GM12891 (cell line): ENCODE results near the gene CTNNA3.

Source experiments
- PAX5 ChIP-seq: IDR thresholded peaks from 2 replicates; pipeline ENCODE4 v1.6.1; 2011; ENCODE audit warnings: low read length, moderate library complexity, mild to moderate bottlenecking; ENCODE audit not compliant: insufficient read depth, severe bottlenecking
- POLR2A ChIP-seq: IDR thresholded peaks from 2 replicates; pipeline ENCODE4 v1.6.1; 2011; ENCODE audit warnings: low read depth, low read length, control low read depth
- SPI1 ChIP-seq: IDR thresholded peaks from 2 replicates; pipeline ENCODE4 v1.6.1; 2011; ENCODE audit warnings: low read depth, low read length, control low read depth

DNA sequence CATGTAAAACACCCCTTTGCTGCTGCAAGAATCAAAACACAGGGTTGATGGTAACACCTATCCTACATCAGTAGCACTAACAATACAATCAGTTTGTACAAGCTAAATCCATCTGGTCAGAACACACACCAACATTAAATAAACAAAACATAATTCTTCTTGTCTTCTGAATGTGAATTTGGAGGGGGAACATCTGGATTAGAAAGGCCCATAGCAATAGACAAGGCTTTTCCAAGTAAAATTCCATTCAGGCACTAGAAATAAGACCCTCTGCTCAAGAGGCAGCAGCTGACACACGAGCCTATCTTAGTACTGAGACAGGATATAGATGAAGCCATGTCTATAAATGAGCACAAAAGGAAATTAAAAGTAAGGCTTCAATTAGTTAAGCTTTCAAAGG, 1610.1 kb downstream of the CTNNA3 start:
- TF ChIP-seq POLR2A (no peak), SPI1 (no peak), PAX5 (no peak)
